GM19467 (cell line): ENCODE data around the gene BIN1.

Source experiments
- ATAC-seq: cut with Tn5 transposase; IDR thresholded peaks from one replicate; pipeline ENCODE4 v1.9.1; 2021; ENCODE audit warnings: mild to moderate bottlenecking, moderate library complexity; ENCODE audit not compliant: unreplicated experiment

Gene BIN1

DNA sequence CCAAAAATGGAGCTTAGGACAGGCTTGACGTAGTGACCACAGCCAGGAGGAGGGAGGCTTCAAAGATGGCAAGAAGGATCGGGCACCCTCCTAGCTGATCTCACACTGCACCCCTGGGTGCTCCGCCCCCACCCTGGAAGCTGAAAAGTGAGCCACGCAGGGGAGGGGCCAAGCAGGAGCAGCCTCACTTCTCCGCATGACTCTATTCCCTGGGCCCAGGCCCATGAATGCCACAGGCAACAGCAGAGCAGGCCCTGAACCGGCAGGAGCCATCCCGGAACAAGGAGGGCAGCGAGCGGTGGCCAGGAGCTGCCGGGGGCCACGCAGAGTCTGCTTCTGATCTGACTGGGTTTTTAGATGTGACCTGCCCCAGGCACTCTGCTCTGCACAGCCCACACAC, 30.0 kb downstream of the BIN1 start:
- ATAC-seq: no peak

- no peak for ATAC-seq
Measured at GRCh38 chr2:127076290-127076689, 30.7 kb downstream of the BIN1 start.

DNA sequence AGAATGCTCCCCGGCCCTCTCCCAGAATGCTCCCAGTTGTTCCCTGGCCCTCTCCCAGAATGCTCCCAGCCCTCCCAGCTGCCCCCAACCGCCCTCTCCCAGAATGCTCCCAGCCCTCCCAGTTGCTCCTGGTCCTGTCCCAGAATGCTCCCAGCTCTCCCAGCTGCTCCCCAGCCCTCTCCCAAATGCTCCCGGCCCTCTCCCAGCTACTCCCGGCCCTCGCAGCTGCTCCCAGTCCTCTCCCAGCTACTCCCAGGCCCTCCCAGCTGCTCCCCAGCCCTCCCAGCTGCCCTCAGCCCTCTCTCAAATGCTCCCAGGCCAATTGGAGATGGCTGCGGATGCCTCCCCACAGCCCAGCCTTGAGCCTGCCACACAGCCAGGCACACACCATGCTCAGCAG, 31.1 kb downstream of the BIN1 start:
- no peak for ATAC-seq

DNA sequence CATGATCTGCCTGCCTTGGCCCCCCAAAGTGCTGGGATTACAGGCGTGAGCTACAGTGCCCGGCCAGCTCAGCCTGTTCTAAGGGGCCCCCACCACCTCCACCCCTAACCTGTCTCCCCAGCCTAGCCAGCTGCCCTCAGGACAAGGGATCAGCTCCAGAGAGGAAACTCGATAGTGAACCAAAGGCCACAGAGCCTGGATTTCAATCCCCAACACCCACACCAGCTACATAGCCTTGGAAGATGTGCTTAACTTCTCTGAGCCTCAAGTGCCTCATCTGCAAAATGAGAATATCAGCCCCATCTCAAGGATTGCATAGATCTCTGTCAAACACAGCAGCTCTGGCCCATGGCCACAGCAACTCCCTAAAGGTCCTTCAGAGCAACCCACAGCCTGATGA, 32.0 kb downstream of the BIN1 start:
- no peak for ATAC-seq

DNA sequence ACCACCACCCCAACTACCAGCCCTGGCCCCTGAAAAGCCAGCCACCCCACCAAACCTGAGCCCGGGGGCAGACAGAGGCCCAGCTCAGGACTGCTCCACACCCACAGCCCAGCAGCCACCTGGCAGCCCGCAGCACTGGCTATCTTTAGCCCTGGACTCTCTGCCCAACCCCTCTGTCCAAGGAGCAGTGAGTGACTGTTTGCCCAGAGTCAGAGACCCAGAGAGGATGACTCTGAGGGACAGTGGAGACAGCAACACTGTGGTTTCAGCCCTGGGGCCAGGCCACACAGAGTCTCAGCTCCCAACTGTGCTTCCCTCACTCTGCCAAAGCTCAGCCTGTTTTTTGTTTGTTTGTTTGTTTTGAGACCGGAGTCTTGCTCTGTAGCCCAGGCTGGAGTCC, 32.6 kb downstream of the BIN1 start:
- no peak for ATAC-seq

DNA sequence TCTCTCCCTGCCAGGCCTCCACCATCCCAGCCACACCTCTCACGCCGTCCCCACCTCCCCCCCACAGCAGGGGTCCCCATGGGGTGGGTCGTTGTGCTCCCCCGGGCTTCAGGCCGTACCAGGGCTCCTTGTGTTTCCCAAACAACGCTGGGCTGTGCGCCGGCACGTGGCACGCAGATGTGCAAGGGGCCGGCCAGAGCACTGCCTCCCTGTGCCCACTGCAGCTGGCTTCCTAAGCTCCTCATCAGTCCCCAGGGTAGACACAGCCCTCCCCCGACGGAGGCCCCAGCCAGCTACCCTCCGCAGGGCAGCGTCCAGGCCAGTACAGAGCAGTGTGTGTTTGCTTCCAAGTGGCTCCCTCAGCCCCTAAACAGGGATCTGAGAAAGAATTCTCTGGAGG, 34.0 kb downstream of the BIN1 start:
- no peak for ATAC-seq

DNA sequence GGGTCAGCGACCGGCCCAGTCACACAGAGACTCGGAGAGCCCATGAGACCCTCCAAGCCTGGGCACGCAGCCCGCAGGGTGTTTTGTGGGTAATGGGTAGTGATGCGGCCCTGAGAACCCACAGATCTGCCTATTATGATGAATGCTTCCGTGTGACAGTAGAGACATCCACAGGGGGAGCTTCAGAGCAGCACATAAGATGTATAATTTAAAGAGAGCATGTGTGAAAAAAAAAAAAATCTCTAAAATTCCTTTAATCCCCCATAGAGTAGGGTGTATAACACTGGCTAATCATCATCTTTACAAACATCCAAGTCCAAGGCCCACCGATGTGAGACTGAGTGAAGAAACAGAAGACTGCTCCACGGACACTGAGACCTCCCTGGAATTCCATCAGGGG, 34.6 kb downstream of the BIN1 start:
- ATAC-seq: no peak

GRCh38 chr2:127071901-127072328, 35.0 kb downstream of the BIN1 start:
- ATAC-seq: no peak

GRCh38 chr2:127070221-127070620, 36.7 kb downstream of the BIN1 start:
- no peak for ATAC-seq

GRCh38 chr2:127069536-127069935, 37.4 kb downstream of the BIN1 start:
- ATAC-seq: no peak

GRCh38 chr2:127069003-127069402, 38.0 kb downstream of the BIN1 start:
- ATAC-seq: no peak

GRCh38 chr2:127068351-127068741, 38.6 kb downstream of the BIN1 start:
- ATAC-seq: no peak

- ATAC-seq: no peak
Measured at GRCh38 chr2:127067620-127068350, 39.2 kb downstream of the BIN1 start.

DNA sequence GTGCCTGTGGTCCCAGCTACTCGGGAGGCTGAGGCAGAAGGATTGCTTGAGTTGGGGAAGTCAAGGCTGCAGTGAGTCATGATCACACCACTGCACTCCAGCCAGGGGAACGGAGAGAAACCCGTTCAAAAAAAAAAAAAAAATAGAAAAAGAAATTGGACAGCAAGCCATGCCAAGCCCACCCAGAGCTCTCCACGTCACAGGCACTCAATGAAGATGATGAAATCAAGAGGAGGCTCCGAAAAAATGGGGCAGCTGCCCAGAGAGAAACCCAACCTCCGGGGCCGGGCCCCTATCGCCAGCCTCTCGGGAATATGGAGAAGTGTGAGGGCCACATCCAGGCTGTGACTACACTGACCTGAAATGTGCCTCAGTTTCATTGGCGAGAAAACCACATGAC, 40.0 kb downstream of the BIN1 start:
- ATAC-seq: no peak

DNA sequence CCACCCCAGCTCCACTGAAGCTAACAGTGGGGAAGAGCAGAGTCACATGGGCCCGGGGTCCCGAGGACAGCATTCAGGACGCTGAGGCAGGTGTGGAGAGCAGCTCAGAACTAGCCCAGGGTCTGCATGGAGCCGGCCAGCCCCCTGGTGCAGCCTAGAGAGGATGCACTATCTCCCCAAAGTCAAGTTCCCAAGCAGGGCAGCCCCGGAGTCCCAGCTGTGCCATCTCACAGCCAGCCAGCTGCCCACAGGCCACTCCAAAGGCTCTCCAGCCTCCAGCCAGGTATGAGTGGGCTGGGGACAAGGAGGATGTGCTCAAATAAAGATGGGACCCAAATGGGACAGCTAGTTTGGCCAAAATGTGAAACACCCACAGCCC, 41.0 kb downstream of the BIN1 start:
- no peak for ATAC-seq

DNA sequence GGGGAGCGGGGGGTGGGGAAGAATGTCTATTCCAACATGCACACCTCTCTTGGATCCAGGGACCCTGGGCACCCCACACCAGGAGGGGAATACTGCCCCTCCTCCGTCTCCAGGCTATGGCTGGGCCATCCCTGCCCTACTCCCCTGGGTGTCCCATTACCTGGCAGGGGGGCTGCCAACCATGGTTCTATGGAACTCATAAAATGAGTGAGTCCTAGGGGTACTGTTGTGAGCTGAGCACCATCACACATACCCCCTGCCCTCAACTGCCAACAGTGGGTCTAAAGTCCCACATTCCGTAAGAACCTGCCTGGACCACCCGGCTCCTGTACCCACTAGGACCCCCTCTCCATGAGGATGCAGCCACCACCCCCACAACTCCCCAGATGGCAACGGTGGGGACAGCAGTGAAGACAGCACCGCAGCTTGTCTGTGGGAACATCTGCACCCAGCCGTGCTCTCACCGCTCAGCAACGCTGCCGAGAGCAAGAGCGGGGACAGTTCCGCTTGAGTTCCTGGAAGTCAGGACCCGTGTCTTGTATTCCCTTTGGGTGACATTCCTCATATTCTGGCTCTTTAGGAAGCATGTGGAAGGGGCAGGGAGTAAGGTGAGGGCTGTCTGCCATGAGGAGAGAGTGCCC, 41.5 kb downstream of the BIN1 start:
- ATAC-seq: no peak

- peak; percentile 75 for ATAC-seq
Measured at GRCh38 chr2:127064642-127065250, 42.2 kb downstream of the BIN1 start.

DNA sequence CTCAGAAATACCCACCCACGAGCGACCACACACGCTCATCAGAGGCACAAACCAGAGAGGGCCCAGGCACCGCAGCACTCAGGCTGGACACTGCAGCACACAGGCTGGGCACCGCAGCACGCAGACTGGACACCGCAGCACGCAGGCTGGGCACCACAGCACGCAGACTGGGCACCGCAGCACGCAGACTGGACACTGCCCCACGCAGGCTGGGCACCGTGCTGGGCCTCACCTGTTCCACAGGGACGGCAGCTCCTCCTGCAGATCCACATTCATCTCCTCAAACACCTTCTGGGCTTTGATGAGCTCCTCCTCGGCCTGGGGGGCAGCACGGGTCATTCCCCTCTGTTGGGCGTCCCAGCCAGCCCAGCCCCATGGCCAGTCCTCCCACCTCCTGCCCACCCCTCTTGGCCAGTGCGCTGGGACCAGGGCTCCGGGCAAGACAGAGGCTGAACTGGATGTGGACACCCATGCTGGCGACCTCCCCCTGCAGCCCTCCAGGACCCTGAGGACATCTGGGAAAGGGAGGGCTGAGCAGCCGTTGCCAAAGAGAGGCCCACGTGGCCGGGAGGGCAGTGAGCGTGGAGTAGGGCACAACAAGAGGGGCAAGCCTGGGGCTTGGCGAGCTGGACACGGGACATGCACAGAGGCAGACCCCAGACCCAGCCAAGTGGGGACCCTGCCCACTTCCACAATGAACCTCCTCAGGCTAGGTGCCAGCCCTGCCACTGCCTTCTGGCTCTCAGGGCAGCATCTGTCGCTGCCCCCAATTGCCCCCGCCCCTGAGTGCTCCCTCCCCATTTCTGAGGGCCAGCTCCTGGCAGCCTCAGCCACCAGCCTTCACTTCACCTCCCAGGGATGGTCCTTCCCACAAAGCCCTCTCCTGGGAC, 43.0 kb downstream of the BIN1 start:
- ATAC-seq: no peak

GRCh38 chr2:127061375-127062273, 45.3 kb downstream of the BIN1 start:
- no peak for ATAC-seq

GRCh38 chr2:127060264-127060945, 46.5 kb downstream of the BIN1 start:
- no peak for ATAC-seq
